Neuron (in vitro differentiated cells): ENCODE results near the gene ORAI1.
A peak's percentile ranks its signal among the peaks of the same experiment; 100 is the strongest.
"Not testable (repeated sequence)": the region's sequence is repeated elsewhere in the genome, so short reads cannot be mapped to it uniquely, and the experiment has no call there.

Source experiments
- H2AFZ ChIP-seq: one replicate; pipeline ENCODE4 v1.6.1; 2013; ENCODE audit warnings: low read depth, mild to moderate bottlenecking, inconsistent platforms, low read length, moderate library complexity
- H3K27me3 ChIP-seq: one replicate; pipeline ENCODE4 v1.6.1; 2013; ENCODE audit warnings: low read length; ENCODE audit not compliant: insufficient read depth
- H3K36me3 ChIP-seq: one replicate; pipeline ENCODE4 v1.6.1; 2013; ENCODE audit warnings: low read length; ENCODE audit not compliant: insufficient read depth
- H3K4me1 ChIP-seq: one replicate; pipeline ENCODE4 v1.6.1; 2013; ENCODE audit warnings: low read length; ENCODE audit not compliant: insufficient read depth
- H3K4me3 ChIP-seq: 2 replicates; pipeline ENCODE4 v1.5.1; 2013; ENCODE audit warnings: mild to moderate bottlenecking, low read length, moderate library complexity
- H3K9me3 ChIP-seq: one replicate; pipeline ENCODE4 v1.6.1; 2013; ENCODE audit warnings: low read length

Gene ORAI1

GRCh38 chr12:121618659-121619233 is 7.6 kb upstream of the ORAI1 start:
- H3K36me3 ChIP-seq, result no peaks in the 10 kb centered on the region
- H3K27me3 ChIP-seq, result no peaks in the 10 kb centered on the region
- peaks cover 4% of the 10 kb centered on the region for H3K4me1 ChIP-seq
- no peak overlapping the region for H3K4me3 ChIP-seq
- H3K9me3 ChIP-seq, result no peaks in the 10 kb centered on the region
- no peak overlapping the region for H2AFZ ChIP-seq

- H3K9me3 ChIP-seq, result no peaks in the 10 kb centered on the region
- H3K4me3 ChIP-seq, result no peak overlapping the region
- no peak overlapping the region for H2AFZ ChIP-seq
- no peaks in the 10 kb centered on the region for H3K27me3 ChIP-seq
- H3K4me1 ChIP-seq, result peaks cover 8% of the 10 kb centered on the region
- no peaks in the 10 kb centered on the region for H3K36me3 ChIP-seq
Observed at GRCh38 chr12:121620333-121620891, 5.9 kb upstream of the ORAI1 start.

DNA sequence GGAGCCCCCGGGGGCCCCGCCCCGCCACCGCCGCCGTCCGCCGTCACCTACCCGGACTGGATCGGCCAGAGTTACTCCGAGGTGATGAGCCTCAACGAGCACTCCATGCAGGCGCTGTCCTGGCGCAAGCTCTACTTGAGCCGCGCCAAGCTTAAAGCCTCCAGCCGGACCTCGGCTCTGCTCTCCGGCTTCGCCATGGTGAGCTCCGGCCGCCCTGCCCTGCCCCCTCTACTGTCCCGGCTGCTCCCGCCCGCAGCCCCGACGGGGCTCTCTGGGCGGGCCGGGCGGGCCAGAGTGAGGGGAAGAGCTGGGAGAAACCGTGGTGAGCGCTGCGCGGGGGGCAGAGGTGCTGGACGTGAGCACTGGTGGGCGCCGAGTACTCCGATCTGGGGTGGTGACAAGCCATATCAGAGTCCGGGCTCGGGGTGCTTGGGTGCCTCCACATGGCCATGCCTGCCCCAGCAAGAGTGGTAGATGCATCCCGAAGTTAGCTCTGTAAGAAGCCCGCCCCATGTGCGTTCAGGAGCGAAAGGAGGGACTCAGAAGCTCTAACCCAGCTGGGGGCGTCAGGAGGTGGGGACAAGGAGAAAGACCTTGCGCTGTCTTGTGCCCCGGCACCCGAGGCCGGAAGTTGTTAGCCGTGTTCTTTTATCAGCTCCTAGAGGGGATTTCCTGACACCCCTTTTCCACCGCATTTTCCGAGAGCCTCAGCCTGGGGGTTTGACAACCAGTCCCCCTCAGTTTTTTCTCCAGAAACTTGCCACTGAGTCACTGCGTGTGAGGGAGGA is 717 bp downstream of the ORAI1 start:
- Histone ChIP-seq H3K36me3 (no peaks in the 10 kb centered on the region), H2AFZ (no peak overlapping the region), H3K27me3 (no peaks in the 10 kb centered on the region), H3K4me1 (peaks cover 16% of the 10 kb centered on the region), H3K9me3 (no peaks in the 10 kb centered on the region), H3K4me3 (peak overlapping the region; percentile 61)

DNA sequence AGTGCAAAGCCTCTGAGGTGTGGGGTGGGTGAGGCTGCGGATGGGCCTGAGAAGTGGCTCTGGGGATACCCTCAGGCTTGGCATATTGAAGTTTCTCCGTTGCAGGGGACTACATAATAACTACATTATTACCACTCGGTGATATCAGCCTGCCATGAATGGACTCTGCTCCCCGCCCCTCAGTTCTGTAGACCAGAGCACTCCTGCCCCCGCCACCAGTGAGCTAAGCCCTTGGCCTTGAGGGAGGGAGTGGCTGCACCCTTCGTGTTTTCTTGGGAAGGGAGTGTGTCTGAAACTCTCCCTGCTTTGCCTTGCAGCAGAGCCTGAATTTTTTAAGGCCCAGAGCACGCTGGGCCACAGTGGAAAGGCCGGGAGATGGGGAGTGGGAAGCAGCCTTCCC is 1.7 kb downstream of the ORAI1 start:
- H3K4me3 ChIP-seq, result peak overlapping the region; percentile 61
- H3K27me3 ChIP-seq, result no peaks in the 10 kb centered on the region
- H3K36me3 ChIP-seq, result no peaks in the 10 kb centered on the region
- H2AFZ ChIP-seq, result no peak overlapping the region
- no peaks in the 10 kb centered on the region for H3K9me3 ChIP-seq
- peaks cover 17% of the 10 kb centered on the region for H3K4me1 ChIP-seq

GRCh38 chr12:121628536-121628935 is 2.2 kb downstream of the ORAI1 start:
- H3K4me3 ChIP-seq, result no peak overlapping the region
- peaks cover 18% of the 10 kb centered on the region for H3K4me1 ChIP-seq
- no peaks in the 10 kb centered on the region for H3K36me3 ChIP-seq
- no peak overlapping the region for H2AFZ ChIP-seq
- H3K27me3 ChIP-seq, result no peaks in the 10 kb centered on the region
- no peaks in the 10 kb centered on the region for H3K9me3 ChIP-seq

DNA sequence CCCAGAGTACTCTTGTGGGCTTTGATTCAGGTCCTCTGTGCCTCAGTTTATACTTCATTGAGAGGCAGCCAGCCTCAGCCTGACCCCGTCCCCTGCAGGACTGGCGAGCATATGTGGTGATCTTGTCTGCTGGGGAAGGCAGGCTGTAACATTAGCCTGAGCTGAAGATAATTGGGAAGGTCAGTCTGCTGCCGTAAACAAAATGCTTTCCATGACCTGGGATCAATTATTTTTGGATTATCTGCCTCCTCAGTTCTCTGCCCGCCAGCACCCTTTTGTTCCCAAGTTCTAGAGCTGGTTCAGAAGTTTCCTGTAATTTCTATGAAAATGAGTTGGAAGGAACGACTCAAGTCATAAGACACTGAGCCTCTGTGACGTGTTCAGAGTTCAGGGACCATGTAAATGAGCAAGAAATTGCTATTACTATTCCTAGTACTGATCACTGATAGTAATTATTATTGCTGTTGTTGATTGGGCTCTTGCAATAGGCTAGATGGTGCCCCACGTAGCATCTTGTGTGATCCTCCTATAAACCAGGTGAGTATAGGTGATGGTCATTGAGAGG is 4.5 kb downstream of the ORAI1 start:
- H3K27me3 ChIP-seq, result no peaks in the 10 kb centered on the region
- H3K4me3 ChIP-seq, result no peak overlapping the region

DNA sequence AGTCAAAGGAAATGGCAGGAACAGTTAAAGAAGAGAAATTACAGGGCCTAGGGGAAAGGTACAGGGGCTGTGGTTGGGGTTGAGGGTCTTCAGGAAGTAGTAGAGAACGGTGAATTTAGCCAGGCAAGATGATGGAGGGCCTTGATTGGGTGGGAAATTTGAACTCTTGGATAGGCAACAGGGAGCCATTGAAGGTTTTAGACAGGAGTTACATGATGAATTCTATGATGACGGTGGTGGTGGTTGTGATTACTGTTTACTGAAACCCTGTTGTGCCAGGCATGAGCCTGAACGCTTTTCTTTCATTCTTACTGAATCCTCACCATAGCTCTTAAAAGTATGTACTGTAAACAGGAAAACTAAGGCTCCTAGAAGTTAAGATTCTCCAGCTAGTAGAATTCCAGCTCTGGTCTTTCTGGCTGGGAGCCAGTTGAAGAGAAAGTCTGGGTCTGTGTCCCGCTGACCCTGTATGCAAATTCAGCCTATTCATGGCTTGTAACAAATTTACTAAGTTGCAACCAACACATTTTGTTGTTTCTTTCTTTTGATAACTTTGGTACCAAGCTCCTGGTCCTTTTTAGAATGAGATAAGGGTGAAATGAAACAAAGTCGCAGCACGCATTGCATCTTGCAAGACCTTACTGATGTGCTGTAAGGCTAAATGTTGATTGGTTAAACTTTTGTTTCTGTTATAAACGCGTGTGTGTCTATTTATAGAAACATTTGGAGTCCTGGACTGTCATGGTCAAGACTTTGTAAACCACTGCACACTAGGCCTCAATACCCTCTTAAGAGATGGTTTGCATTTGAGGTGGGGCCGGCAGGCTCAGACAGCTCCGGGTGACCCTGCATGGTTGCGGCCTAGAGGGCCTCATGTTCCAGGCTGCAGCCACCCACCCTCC is 6.0 kb downstream of the ORAI1 start:
- H2AFZ ChIP-seq, result no peak overlapping the region
- H3K9me3 ChIP-seq, result no peaks in the 10 kb centered on the region
- peaks cover 14% of the 10 kb centered on the region for H3K4me1 ChIP-seq
- H3K36me3 ChIP-seq, result no peaks in the 10 kb centered on the region
- no peaks in the 10 kb centered on the region for H3K27me3 ChIP-seq
- no peak overlapping the region for H3K4me3 ChIP-seq

More for the DNA sequence above, 4.5 kb downstream of the ORAI1 start:
- Histone ChIP-seq H3K36me3 (no peaks in the 10 kb centered on the region), H2AFZ (no peak overlapping the region), H3K9me3 (no peaks in the 10 kb centered on the region), H3K4me1 (peaks cover 14% of the 10 kb centered on the region)

DNA sequence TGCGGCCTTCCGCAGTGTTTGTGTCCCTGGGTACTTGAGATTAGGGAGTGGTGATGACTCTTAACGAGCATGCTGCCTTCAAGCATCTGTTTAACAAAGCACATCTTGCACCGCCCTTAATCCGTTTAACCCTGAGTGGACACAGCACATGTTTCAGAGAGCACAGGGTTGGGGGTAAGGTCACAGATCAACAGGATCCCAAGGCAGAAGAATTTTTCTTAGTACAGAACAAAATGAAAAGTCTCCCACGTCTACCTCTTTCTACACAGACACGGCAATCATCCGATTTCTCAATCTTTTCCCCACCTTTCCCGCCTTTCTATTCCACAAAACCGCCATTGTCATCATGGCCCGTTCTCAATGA is 7.5 kb downstream of the ORAI1 start:
- H3K27me3 ChIP-seq, H3K9me3 ChIP-seq, H2AFZ ChIP-seq, H3K4me3 ChIP-seq, H3K4me1 ChIP-seq, H3K36me3 ChIP-seq: not testable (repeated sequence)

- H2AFZ ChIP-seq, result no peak overlapping the region
- H3K4me1 ChIP-seq, result peaks cover 2% of the 10 kb centered on the region
- H3K27me3 ChIP-seq, result no peaks in the 10 kb centered on the region
- no peaks in the 10 kb centered on the region for H3K9me3 ChIP-seq
- H3K4me3 ChIP-seq, result no peak overlapping the region
- H3K36me3 ChIP-seq, result no peaks in the 10 kb centered on the region
Observed at GRCh38 chr12:121634836-121635235, 8.5 kb downstream of the ORAI1 start.

DNA sequence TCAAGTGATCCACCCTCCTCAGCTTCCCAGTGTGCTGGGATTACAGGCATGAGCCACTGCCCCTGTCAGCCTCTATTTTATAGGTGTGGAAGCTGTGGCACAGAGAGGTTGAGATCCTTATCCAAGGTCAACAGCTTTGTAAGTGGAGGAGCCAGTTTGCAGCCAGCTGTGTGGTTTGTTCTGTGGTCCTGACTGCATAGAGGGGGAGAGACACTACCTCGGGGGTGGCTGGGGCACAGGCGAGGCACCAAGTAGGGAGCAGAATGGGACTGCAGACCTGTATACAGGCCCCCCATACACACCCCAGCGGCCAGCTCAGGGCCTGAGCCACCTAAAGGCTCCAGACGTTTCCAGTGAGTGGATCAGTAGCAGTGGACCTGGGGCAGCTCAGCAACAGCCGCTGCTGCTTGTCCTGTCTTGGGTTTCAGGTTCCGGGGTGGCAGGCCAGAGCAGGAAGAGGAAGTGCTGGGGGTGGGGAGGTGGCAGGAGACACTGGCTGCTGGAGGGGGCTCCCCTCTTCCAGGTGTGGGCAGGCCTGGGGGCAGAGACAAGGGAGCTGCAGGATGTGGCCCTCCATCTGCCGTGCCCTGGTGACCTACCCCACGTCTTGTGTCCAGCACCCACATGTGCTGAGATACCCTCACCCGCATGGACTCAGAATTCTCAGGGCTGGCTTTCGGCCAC is 11.0 kb downstream of the ORAI1 start:
- H2AFZ ChIP-seq, result no peak overlapping the region
- peaks cover 2% of the 10 kb centered on the region for H3K4me1 ChIP-seq
- no peak overlapping the region for H3K4me3 ChIP-seq
- no peaks in the 10 kb centered on the region for H3K36me3 ChIP-seq
- H3K9me3 ChIP-seq, result no peaks in the 10 kb centered on the region
- no peaks in the 10 kb centered on the region for H3K27me3 ChIP-seq

GRCh38 chr12:121638298-121639202 is 12.2 kb downstream of the ORAI1 start:
- H2AFZ ChIP-seq, result no peak overlapping the region
- H3K36me3 ChIP-seq, result no peaks in the 10 kb centered on the region
- no peaks in the 10 kb centered on the region for H3K4me1 ChIP-seq
- no peaks in the 10 kb centered on the region for H3K27me3 ChIP-seq
- no peaks in the 10 kb centered on the region for H3K9me3 ChIP-seq
- H3K4me3 ChIP-seq, result no peak overlapping the region

- Histone ChIP-seq H3K27me3 (no peaks in the 10 kb centered on the region), H3K9me3 (no peaks in the 10 kb centered on the region), H3K4me3 (no peak overlapping the region), H2AFZ (no peak overlapping the region), H3K36me3 (no peaks in the 10 kb centered on the region), H3K4me1 (no peaks in the 10 kb centered on the region)
Observed at GRCh38 chr12:121641343-121641630, 15.0 kb downstream of the ORAI1 start.
